WERI-Rb-1 (cell line): ENCODE results near the gene CARNS1.

Experiments used
- DNase-seq: peaks from one replicate; pipeline ENCODE4 v3.0.0-alpha.2; 2020
- H3K27ac ChIP-seq: fragments of 250-450 bp; sonication (Bioruptor Pico); 2 replicates; pipeline ENCODE4 v1.5.1; 2020; ENCODE audit warnings: mild to moderate bottlenecking, moderate library complexity
- H3K27me3 ChIP-seq: fragments of 250-450 bp; sonication (Bioruptor Pico); 2 replicates; pipeline ENCODE4 v1.5.1; 2021; ENCODE audit warnings: mild to moderate bottlenecking, low read depth, moderate library complexity; ENCODE audit not compliant: insufficient read depth, severe bottlenecking
- H3K36me3 ChIP-seq: fragments of 250-450 bp; sonication (Bioruptor Pico); 2 replicates; pipeline ENCODE4 v1.5.1; 2020; ENCODE audit warnings: mild to moderate bottlenecking, moderate library complexity
- H3K4me3 ChIP-seq: 2 replicates; pipeline ENCODE4 v1.5.1; 2011; ENCODE audit warnings: low read depth, mild to moderate bottlenecking, control low read depth, low read length
- H3K9me3 ChIP-seq: fragments of 250-450 bp; sonication (Bioruptor Pico); 2 replicates; pipeline ENCODE4 v1.5.1; 2021; ENCODE audit warnings: mild to moderate bottlenecking, moderate library complexity; ENCODE audit not compliant: severe bottlenecking
- TF ChIP-seq, protein P1 (sequence below): IDR thresholded peaks from 2 replicates; pipeline ENCODE4 v1.5.1; 2011; ENCODE audit warnings: low read depth, mild to moderate bottlenecking, control low read depth, inconsistent platforms, low read length

CARNS1 gene

DNA sequence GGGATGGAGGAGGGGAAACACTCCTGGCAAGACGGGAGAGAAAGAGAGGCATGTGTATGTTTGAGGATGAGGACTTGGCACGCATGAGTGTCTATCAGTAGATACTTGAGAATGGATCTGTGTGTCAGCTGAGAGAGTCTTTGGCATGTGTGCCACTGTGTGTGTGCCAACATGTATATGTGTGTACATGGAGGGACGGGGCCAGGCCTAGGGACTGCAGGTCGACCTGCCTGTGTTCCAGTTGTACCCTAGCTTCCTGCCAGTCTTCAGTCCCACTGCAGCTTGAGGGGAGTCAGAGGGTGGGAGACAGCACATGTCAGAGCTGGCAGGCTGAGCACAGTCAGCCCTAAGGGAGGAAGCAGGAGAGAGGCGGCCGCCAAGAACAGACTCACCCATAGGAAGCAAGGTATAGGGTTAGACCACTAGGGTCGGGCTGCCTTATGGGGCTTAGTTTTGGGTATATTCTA lies 47.7 kb upstream of the CARNS1 start:
- TF ChIP-seq, protein P1, sequence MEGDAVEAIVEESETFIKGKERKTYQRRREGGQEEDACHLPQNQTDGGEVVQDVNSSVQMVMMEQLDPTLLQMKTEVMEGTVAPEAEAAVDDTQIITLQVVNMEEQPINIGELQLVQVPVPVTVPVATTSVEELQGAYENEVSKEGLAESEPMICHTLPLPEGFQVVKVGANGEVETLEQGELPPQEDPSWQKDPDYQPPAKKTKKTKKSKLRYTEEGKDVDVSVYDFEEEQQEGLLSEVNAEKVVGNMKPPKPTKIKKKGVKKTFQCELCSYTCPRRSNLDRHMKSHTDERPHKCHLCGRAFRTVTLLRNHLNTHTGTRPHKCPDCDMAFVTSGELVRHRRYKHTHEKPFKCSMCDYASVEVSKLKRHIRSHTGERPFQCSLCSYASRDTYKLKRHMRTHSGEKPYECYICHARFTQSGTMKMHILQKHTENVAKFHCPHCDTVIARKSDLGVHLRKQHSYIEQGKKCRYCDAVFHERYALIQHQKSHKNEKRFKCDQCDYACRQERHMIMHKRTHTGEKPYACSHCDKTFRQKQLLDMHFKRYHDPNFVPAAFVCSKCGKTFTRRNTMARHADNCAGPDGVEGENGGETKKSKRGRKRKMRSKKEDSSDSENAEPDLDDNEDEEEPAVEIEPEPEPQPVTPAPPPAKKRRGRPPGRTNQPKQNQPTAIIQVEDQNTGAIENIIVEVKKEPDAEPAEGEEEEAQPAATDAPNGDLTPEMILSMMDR = no peak
- no peak overlapping the region for H3K4me3 ChIP-seq
- no peak overlapping the region for H3K27ac ChIP-seq
- no peaks in the 10 kb centered on the region for H3K36me3 ChIP-seq
- no peak for DNase-seq
- H3K9me3 ChIP-seq = no peaks in the 10 kb centered on the region
- H3K27me3 ChIP-seq = no peaks in the 10 kb centered on the region

DNA sequence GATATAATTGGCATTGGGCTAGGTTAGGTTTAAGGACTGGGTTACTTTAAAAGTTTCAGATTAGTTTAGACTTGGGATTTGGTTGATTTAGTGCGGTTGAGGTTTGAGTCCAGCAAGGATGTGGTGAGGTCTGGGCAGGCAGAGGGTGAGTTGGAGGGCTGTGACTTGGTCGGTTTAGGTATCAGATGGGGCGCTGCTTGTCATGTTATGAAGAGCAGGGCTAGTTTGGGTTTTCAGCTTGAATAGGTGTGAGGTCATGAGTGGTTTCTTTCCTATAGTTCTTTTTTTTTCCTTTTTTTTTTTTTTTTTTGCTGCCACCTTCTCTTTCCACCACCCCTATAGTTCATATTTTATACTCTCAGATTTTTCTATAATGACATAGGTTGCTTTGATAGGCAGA lies 46.9 kb upstream of the CARNS1 start:
- Histone ChIP-seq H3K27me3 (no peaks in the 10 kb centered on the region), H3K4me3 (no peak overlapping the region), H3K36me3 (no peaks in the 10 kb centered on the region), H3K9me3 (no peaks in the 10 kb centered on the region), H3K27ac (no peak overlapping the region)
- no peak for DNase-seq
- TF ChIP-seq, protein P1 = no peak

DNA sequence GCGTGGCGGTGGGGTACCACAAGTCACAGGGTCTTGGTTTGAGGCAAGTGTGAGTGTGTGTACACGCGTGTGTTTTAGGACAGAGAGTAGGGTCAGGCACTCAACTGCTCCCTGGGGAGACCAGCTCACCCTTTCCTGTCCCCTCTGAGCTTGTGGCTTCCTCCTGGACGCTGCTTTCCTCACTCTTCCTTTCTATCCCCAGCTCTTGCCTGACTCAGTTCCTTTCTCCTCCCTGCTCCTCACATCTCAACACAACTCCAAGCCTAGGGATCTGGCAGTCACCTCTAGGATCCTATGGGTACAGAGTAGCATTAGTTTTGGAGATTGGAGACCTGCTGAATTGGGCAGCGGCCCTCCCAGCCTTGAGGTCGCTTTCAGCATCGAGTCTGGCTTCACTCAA lies 46.2 kb upstream of the CARNS1 start:
- no peaks in the 10 kb centered on the region for H3K9me3 ChIP-seq
- TF ChIP-seq, protein P1 = no peak
- no peak overlapping the region for H3K4me3 ChIP-seq
- no peaks in the 10 kb centered on the region for H3K36me3 ChIP-seq
- no peaks in the 10 kb centered on the region for H3K27me3 ChIP-seq
- no peak for DNase-seq
- no peak overlapping the region for H3K27ac ChIP-seq

DNA sequence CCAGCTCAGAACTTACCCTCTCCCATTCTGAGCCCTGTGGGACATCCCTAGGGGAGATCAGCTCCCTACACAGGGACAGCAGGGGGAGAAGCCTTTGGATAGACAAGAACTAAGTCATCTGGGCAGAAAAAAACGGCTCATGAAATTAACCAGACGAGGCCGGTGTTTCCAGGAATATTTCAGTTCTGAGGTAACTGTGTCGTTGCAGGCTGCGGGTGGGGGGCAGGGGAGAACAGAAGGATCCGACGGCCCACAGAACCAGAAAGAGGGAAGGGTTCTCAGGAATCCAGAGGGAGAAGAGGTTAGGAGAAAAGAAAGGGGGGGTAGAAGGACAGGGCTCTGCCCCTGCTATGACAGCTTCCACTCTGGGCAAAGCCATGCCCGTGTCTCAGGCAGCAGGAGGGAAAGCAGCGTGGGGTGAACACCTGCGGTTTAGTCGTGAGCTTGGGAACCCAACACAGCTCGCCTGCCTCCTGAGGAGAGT lies 45.6 kb upstream of the CARNS1 start:
- Histone ChIP-seq H3K36me3 (no peaks in the 10 kb centered on the region), H3K27me3 (no peaks in the 10 kb centered on the region), H3K4me3 (no peak overlapping the region), H3K9me3 (no peaks in the 10 kb centered on the region), H3K27ac (no peak overlapping the region)
- TF ChIP-seq, protein P1 = no peak
- DNase-seq = no peak

DNA sequence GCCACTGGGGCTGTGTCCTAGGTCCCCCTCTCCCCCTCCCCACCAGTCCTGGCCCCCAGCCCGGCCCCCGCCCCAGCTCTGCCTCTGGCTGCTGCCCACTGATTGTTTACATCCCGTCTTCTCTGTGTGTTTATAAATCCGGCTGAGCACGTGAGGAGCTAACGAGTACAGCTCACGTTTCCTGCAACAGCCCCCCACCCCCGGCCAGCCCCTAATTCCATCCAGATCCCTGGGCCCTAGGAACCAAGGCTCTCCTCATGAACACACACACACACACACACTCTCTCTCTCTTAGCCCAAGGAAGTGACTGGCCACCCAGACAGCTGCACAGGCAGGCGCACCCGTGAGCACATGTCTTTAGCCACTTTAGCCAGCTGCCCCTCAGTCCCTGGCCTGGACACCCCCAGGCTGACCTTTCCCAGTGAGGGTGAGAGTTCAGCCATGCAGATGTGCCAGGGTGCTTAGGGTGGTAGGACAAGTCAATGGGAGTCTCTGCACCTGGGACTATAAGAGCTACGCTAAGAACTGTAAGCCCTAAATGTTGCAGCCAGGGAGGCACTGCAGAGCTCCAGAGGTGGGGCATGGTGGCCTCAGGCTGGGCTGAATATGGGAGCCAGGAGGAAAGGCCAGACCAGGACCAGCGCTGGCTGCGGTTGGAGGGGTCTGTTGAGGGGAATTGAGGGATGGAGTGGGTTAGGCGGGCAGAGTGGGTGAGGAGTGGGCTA lies 45.0 kb upstream of the CARNS1 start:
- no peak for DNase-seq

More for the DNA sequence above, 45.0 kb upstream of the CARNS1 start:
- Histone ChIP-seq H3K36me3 (no peaks in the 10 kb centered on the region), H3K4me3 (no peak overlapping the region), H3K27me3 (no peaks in the 10 kb centered on the region), H3K9me3 (no peaks in the 10 kb centered on the region), H3K27ac (no peak overlapping the region)
- TF ChIP-seq, protein P1 = no peak
